HepG2 (cell line): ENCODE measurements around the gene ARHGEF16. TPM values are rescaled to one million over a fixed set of nuclear protein-coding genes. Genes with fewer than 3 reads are reported as not detected.

ENCODE experiments used
- AGO2 ChIP-seq: fragments of 200-400 bp; formaldehyde crosslinking; optimal IDR thresholded peaks from 2 replicates; pipeline ENCODE3; 2017; ENCODE audit warnings: mild to moderate bottlenecking, low read depth, low read length, moderate library complexity
- BORCS8-MEF2B ChIP-seq: sonication (generic); formaldehyde crosslinking; IDR thresholded peaks from 2 replicates; pipeline ENCODE4 v1.8.0; 2022; ENCODE audit warnings: mild to moderate bottlenecking, missing genetic modification reagents
- CCDC6 ChIP-seq: sonication (generic); formaldehyde crosslinking; IDR thresholded peaks from 2 replicates; pipeline ENCODE4 v1.8.1; 2022; ENCODE audit warnings: mild to moderate bottlenecking, missing genetic modification reagents, moderate library complexity
- ETV6 ChIP-seq: sonication (generic); formaldehyde crosslinking; conservative IDR thresholded peaks from 2 replicates; pipeline ENCODE4 v1.4.0; 2020; ENCODE audit warnings: missing genetic modification reagents
- HES4 ChIP-seq: sonication (generic); formaldehyde crosslinking; IDR thresholded peaks from 2 replicates; pipeline ENCODE4 v1.9.0; 2021; ENCODE audit warnings: mild to moderate bottlenecking, missing genetic modification reagents, borderline replicate concordance
- PAXIP1 ChIP-seq: sonication (generic); formaldehyde crosslinking; conservative IDR thresholded peaks from 2 replicates; pipeline ENCODE4 v1.4.0; 2020; ENCODE audit warnings: mild to moderate bottlenecking, missing genetic modification reagents, moderate library complexity
- RBFOX2 ChIP-seq: fragments of 200-400 bp; formaldehyde crosslinking; IDR thresholded peaks from 2 replicates; pipeline ENCODE4 v1.6.1; 2017; ENCODE audit warnings: low read depth, mild to moderate bottlenecking, low read length
- SIX4 ChIP-seq: sonication (generic); formaldehyde crosslinking; IDR thresholded peaks from 2 replicates; pipeline ENCODE4 v1.4.0; 2020; ENCODE audit warnings: missing genetic modification reagents
- SNAPC4 ChIP-seq: sonication (generic); formaldehyde crosslinking; IDR thresholded peaks from 2 replicates; pipeline ENCODE4 v1.4.0; 2020; ENCODE audit warnings: mild to moderate bottlenecking, missing genetic modification reagents
- ZIK1 ChIP-seq: sonication (generic); formaldehyde crosslinking; IDR thresholded peaks from 2 replicates; pipeline ENCODE4 v1.5.0; 2020; ENCODE audit warnings: mild to moderate bottlenecking, low read depth, missing genetic modification reagents, borderline replicate concordance
- ZKSCAN5 ChIP-seq: sonication (generic); formaldehyde crosslinking; IDR thresholded peaks from 2 replicates; pipeline ENCODE4 v1.5.1; 2020; ENCODE audit warnings: mild to moderate bottlenecking, missing genetic modification reagents
- ZNF12 ChIP-seq: sonication (generic); formaldehyde crosslinking; IDR thresholded peaks from 2 replicates; pipeline ENCODE4 v1.5.0; 2020; ENCODE audit warnings: missing genetic modification reagents
- ZNF296 ChIP-seq: sonication (generic); formaldehyde crosslinking; conservative IDR thresholded peaks from 2 replicates; pipeline ENCODE4 v1.5.0; 2020; ENCODE audit warnings: mild to moderate bottlenecking, missing genetic modification reagents
- ZNF710 ChIP-seq: sonication (generic); formaldehyde crosslinking; IDR thresholded peaks from 2 replicates; pipeline ENCODE4 v1.5.0; 2020; ENCODE audit warnings: mild to moderate bottlenecking, missing genetic modification reagents, borderline replicate concordance
- ZNF724P ChIP-seq: sonication (generic); formaldehyde crosslinking; IDR thresholded peaks from 2 replicates; pipeline ENCODE4 v1.8.0; 2022; ENCODE audit warnings: missing genetic modification reagents, borderline replicate concordance
- polyA plus RNA-seq, 8 experiments: library from polyadenylated mRNA; depleted of rRNA in 3 of 8; stranded (reverse) in 7 of 8; unstranded in 1 of 8; fragments of >200 nt; fragmentation: Illumina TruSeq in 4 of 8; extraction: Trizol in 4 of 8; gene quantifications; 2 replicates each; pipeline versions ENCODE4 v1.2.1 to v1.2.3, GENCODE V29; 2011 to 2016; ENCODE audit warnings: low read depth in 4 of 8, missing spikeins in 1 of 8, mixed read lengths in 1 of 8; ENCODE audit not compliant: insufficient read depth in 1 of 8
- total RNA-seq, 5 experiments: library from RNA; depleted of rRNA; stranded (reverse); fragments of >200 nt; fragmentation: Illumina TruSeq; extraction: Trizol; gene quantifications; 2 replicates each; pipeline ENCODE4 v1.2.3, GENCODE V29; 2016; ENCODE audit warnings: low read depth in 1 of 5

The ARHGEF16 gene
- total and polyA plus RNA-seq, 2 of the 13 experiments (the other 11 are each of a cell fraction or from before 2014, with no cell fraction given): 20.3 to 39.9 TPM

GRCh38 chr1:3501856-3502640 lies 47.6 kb downstream of the ARHGEF16 start (continued):
- no peak for TF ChIP-seq PAXIP1 (CRISPR knock-in tag)
- TF ChIP-seq BORCS8-MEF2B (CRISPR knock-in tag): no peak
- TF ChIP-seq ZNF12: no peak
- TF ChIP-seq CCDC6 (CRISPR knock-in tag): no peak
- TF ChIP-seq AGO2: peak; percentile 86
- TF ChIP-seq ZNF710: no peak
- TF ChIP-seq SNAPC4 (CRISPR knock-in tag): no peak
- peak; percentile 45; the same call in 1 of the 2 replicates for TF ChIP-seq HES4
- no peak for TF ChIP-seq RBFOX2
- TF ChIP-seq ZNF296 (CRISPR knock-in tag): no peak
- TF ChIP-seq ZIK1 (CRISPR knock-in tag): no peak
- 0 out of 2 replicates have a peak, but pooled peaks have one; percentile 43 for TF ChIP-seq ZNF724P (CRISPR knock-in tag)
- peak; percentile 20; the same call in 1 of the 2 replicates for TF ChIP-seq SIX4 (CRISPR knock-in tag)
- TF ChIP-seq ZKSCAN5 (CRISPR knock-in tag): no peak
- TF ChIP-seq ETV6 (CRISPR knock-in tag): 0 out of 2 replicates have a peak, but pooled peaks have one; percentile 57
